ENCODE data around the gene FOXP1. TPM values are rescaled to one million over a fixed set of nuclear protein-coding genes. Genes with fewer than 3 reads are reported as not detected.

The FOXP1 gene
- polyA plus RNA-seq, 1 donor (not counting 4 experiments of a cell fraction or from before 2014, with no cell fraction given), result 14.6 TPM

DNA sequence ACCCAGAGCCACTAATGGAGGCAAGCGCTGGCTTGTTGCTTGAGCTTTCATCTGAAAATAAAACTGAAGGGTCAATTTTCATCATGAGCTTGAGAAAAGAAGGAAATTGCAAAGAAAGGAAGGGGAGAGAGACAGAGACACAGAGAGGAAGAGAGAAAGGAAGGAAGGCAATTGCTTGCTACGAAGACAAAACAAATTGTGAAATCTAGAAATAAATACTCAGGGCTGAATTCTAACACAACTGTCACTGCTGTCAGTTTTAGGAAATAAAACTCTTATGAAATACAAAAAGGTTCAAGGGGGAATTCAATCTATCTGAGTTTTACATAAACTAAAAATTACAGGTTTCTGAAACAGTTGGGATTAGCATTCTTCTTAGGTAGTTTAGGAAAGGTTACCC, 36.7 kb downstream of the FOXP1 start:
- TF ChIP-seq EZH2 (IDR thresholded peaks at IDR 0.05; ENCODE audit: low read length), result no peak
- TF ChIP-seq, protein P1, sequence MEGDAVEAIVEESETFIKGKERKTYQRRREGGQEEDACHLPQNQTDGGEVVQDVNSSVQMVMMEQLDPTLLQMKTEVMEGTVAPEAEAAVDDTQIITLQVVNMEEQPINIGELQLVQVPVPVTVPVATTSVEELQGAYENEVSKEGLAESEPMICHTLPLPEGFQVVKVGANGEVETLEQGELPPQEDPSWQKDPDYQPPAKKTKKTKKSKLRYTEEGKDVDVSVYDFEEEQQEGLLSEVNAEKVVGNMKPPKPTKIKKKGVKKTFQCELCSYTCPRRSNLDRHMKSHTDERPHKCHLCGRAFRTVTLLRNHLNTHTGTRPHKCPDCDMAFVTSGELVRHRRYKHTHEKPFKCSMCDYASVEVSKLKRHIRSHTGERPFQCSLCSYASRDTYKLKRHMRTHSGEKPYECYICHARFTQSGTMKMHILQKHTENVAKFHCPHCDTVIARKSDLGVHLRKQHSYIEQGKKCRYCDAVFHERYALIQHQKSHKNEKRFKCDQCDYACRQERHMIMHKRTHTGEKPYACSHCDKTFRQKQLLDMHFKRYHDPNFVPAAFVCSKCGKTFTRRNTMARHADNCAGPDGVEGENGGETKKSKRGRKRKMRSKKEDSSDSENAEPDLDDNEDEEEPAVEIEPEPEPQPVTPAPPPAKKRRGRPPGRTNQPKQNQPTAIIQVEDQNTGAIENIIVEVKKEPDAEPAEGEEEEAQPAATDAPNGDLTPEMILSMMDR (optimal IDR thresholded peaks at IDR 0.05 in 1 of 3, IDR thresholded peaks at IDR 0.05 in 1 of 3, conservative IDR thresholded peaks at IDR 0.05 in 1 of 3; ENCODE audit: extremely low read depth in 1 of 3, insufficient read depth in 2 of 3, low read length in 3 of 3), result no peak
- H3K4me2 ChIP-seq (ENCODE audit: control insufficient read depth, extremely low read depth, insufficient read depth, low read depth, low read length), result no peak overlapping the region
- H2AFZ ChIP-seq (ENCODE audit: control insufficient read depth, low read length), result no peak overlapping the region
- H3K9me3 ChIP-seq (ENCODE audit: control insufficient read depth, low read depth, low read length), result no peaks in the 10 kb centered on the region
- DNase-seq (ENCODE audit: low read depth, low spot score) (no peak), FAIRE-seq (no peak)
- no peak overlapping the region for H3K4me3 ChIP-seq (ENCODE audit: control insufficient read depth in 2 of 3, extremely low read depth in 1 of 3, insufficient read depth in 2 of 3, low read depth in 1 of 3, low read length in 3 of 3)
- H4K20me1 ChIP-seq (ENCODE audit: control insufficient read depth, extremely low read depth, insufficient read depth, low read length), result no peaks in the 10 kb centered on the region
- peaks cover 13% of the 10 kb centered on the region for H3K4me1 ChIP-seq (ENCODE audit: control insufficient read depth, extremely low read depth, insufficient read depth, low read length)
- dilution Hi-C loops (cut with MboI; ENCODE audit: extremely low pct_ligation_motif_present, low sequenced_read_pairs), result no loop called here
- no peak overlapping the region for H3K9ac ChIP-seq (ENCODE audit: control insufficient read depth, extremely low read depth, insufficient read depth, low read length)
- H3K27ac ChIP-seq (ENCODE audit: control insufficient read depth, insufficient read depth, low read length), result no peak overlapping the region
- no peaks in the 10 kb centered on the region for H3K36me3 ChIP-seq (ENCODE audit: control insufficient read depth in 2 of 2, extremely low read depth in 1 of 2, insufficient read depth in 2 of 2, low read length in 2 of 2)
- no peaks in the 10 kb centered on the region for H3K27me3 ChIP-seq (ENCODE audit: control insufficient read depth, extremely low read depth, insufficient read depth, low read length)
- H3K79me2 ChIP-seq (ENCODE audit: control insufficient read depth, insufficient read depth, low read length), result no peaks in the 10 kb centered on the region
- H3K9me1 ChIP-seq (ENCODE audit: control insufficient read depth, extremely low read depth, insufficient read depth, low read length), result no peaks in the 10 kb centered on the region

DNA sequence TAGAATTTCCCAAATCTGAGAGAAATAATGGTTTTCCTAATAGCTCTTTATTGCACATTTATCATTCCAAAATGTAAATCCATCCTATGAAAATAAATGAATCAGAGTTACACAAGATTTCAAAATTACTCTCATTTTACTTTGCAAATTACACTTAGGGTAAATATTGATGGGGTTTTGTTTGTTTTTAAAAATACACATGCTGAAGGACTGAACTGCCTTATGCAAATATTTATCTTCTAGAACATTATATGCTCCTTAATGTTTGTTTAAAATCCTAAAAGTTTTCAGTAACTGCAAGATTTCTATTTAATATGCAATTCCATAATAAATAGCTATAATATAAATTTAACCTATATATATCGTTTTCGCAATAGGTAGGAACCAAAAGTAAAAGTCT, 38.2 kb downstream of the FOXP1 start:
- no peak overlapping the region for H3K27ac ChIP-seq (ENCODE audit: control insufficient read depth, insufficient read depth, low read length)
- H3K79me2 ChIP-seq (ENCODE audit: control insufficient read depth, insufficient read depth, low read length), result no peaks in the 10 kb centered on the region
- H3K27me3 ChIP-seq (ENCODE audit: control insufficient read depth, extremely low read depth, insufficient read depth, low read length), result no peaks in the 10 kb centered on the region
- DNase-seq (ENCODE audit: low read depth, low spot score) (no peak), FAIRE-seq (no peak)
- peaks cover 11% of the 10 kb centered on the region for H3K4me1 ChIP-seq (ENCODE audit: control insufficient read depth, extremely low read depth, insufficient read depth, low read length)
- H3K4me3 ChIP-seq (ENCODE audit: control insufficient read depth in 2 of 3, extremely low read depth in 1 of 3, insufficient read depth in 2 of 3, low read depth in 1 of 3, low read length in 3 of 3), result no peak overlapping the region
- dilution Hi-C loops (cut with MboI; ENCODE audit: extremely low pct_ligation_motif_present, low sequenced_read_pairs), result no loop called here
- no peak for TF ChIP-seq EZH2 (IDR thresholded peaks at IDR 0.05; ENCODE audit: low read length)
- TF ChIP-seq, protein P1 (optimal IDR thresholded peaks at IDR 0.05 in 1 of 3, IDR thresholded peaks at IDR 0.05 in 1 of 3, conservative IDR thresholded peaks at IDR 0.05 in 1 of 3; ENCODE audit: extremely low read depth in 1 of 3, insufficient read depth in 2 of 3, low read length in 3 of 3), result no peak
- H3K9me3 ChIP-seq (ENCODE audit: control insufficient read depth, low read depth, low read length), result no peaks in the 10 kb centered on the region
- H3K9me1 ChIP-seq (ENCODE audit: control insufficient read depth, extremely low read depth, insufficient read depth, low read length), result no peaks in the 10 kb centered on the region
- H3K36me3 ChIP-seq (ENCODE audit: control insufficient read depth in 2 of 2, extremely low read depth in 1 of 2, insufficient read depth in 2 of 2, low read length in 2 of 2), result no peaks in the 10 kb centered on the region
- H3K9ac ChIP-seq (ENCODE audit: control insufficient read depth, extremely low read depth, insufficient read depth, low read length), result no peak overlapping the region
- H4K20me1 ChIP-seq (ENCODE audit: control insufficient read depth, extremely low read depth, insufficient read depth, low read length), result no peaks in the 10 kb centered on the region
- H2AFZ ChIP-seq (ENCODE audit: control insufficient read depth, low read length), result no peak overlapping the region
- no peak overlapping the region for H3K4me2 ChIP-seq (ENCODE audit: control insufficient read depth, extremely low read depth, insufficient read depth, low read depth, low read length)

Measured in keratinocyte (primary cell).